Renal pelvis (tissue), 4 donors: ENCODE data around the gene AGL. TPM values are rescaled to one million over a fixed set of nuclear protein-coding genes. Genes with fewer than 3 reads are reported as not detected.
"Not testable (repeated sequence)": the region's sequence is repeated elsewhere in the genome, so short reads cannot be mapped to it uniquely, and the experiment has no call there.

Source experiments
- DNase-seq: peaks from one replicate; pipeline ENCODE4 v3.0.0-alpha.2; 2013
- polyA plus RNA-seq, 3 donors: library from polyadenylated mRNA; unstranded; fragments of 120-200 nt; gene quantifications; one replicate each; pipeline ENCODE4 v1.2.1, GENCODE V29; 2013; ENCODE audit not compliant: insufficient read length in 3 of 3

AGL gene
- polyA plus RNA-seq, 3 donors: 24.5 to 30.9 (median 28.2) TPM

DNA sequence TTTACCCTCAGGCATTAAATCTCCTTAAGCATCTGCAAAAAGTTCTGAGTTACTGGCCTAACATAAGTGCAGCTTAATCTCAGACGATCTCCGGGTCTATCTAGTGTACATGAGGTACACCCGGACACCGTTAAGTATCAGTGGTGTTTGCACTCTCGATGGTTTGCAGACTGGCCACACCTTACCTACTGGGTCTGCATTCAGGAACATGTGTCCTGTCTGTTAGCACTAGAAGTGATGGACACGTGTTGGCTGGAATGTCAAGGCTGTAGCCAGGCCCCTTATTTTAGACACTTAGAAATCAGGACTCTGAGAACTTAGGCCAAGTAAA lies 783 bp upstream of the AGL start:
- no peak for DNase-seq

DNA sequence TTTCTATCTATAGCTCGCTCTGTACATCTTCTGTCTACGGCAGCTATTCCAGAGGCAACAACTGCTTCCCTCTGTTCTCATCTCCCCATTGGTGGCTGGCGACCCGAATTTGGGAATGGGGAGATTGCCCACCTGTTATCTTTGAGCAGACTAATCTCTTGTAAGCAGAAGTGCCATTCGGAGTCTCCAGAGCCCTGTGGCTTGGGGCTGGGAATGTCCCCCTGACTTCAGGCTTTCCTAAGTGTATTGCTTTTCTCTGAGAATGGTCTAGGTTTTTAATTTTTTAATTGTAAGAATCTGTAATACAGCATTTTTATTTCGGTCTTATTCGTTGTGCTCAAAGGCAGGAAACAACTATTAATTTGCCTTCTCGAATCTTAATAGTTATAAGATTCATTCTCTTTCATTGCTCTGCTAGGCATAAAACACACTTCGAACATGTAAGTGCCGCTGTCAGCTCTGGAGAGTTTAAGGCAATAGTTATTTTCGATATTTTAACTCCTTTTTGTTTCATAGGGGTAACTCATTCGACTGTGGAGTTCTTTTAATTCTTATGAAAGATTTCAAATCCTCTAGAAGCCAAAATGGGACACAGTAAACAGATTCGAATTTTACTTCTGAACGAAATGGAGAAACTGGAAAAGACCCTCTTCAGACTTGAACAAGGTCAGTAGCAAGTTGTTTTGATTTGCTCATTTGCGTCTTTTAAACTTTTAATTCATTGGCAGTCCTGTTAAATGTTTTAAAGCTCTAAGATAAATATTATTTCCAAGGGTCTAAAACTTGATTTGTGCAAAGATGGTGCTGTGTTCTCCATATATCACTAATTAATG lies 514 bp downstream of the AGL start:
- DNase-seq: peak; percentile 21

DNA sequence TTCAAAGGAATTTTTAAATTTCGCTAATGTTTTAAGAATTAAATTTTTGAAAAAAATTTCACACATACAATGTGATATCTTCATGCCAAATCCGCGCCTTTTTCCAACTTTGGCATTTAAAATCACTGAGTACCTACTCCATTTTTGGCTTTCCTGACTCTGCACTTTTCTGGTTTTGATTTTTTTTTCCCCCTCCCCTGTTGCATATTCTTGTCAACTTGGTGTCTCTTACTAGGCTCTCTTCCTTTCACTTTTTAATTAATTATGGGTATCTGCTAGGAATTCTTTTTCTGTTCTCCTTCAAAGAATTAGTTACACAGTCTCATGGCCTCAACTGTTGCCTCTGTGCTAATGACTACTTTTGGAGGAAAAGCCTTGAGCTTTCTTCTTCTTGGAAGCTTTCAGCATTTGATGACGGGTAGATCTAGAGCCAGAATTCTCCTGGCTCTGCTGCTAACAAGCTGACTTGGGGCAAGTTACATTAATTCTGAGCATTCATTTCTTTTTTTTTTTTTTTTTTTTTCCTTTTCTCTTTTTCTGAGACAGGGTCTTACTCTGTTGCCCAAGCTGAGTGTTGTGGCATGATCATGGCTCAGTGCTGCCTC lies 1.8 kb downstream of the AGL start:
- DNase-seq: no peak

- DNase-seq: no peak
Observed at GRCh38 chr1:99852648-99853047, 2.5 kb downstream of the AGL start.

GRCh38 chr1:99855914-99856450 lies 5.8 kb downstream of the AGL start:
- DNase-seq: no peak

DNA sequence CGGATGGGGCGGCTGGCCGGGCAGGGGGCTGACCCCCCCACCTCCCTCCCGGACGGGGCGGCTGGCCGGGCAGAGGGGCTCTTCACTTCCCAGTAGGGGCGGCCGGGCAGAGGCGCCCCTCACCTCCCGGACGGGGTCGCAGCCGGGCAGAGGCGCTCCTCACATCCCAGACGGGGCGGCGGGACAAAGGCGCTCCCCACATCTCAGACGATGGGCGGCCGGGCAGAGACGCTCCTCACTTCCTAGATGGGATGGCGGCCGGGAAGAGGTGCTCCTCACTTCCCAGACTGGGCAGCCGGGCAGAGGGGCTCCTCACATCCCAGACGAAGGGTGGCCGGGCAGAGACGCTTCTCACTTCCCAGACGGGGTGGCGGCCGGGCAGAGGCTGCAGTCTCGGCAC lies 6.9 kb downstream of the AGL start:
- not testable (repeated sequence) for DNase-seq

- DNase-seq: no peak
Observed at GRCh38 chr1:99858286-99858685, 8.1 kb downstream of the AGL start.

GRCh38 chr1:99858881-99859280 lies 8.7 kb downstream of the AGL start:
- DNase-seq: no peak

GRCh38 chr1:99860703-99861102 lies 10.5 kb downstream of the AGL start:
- no peak for DNase-seq

DNA sequence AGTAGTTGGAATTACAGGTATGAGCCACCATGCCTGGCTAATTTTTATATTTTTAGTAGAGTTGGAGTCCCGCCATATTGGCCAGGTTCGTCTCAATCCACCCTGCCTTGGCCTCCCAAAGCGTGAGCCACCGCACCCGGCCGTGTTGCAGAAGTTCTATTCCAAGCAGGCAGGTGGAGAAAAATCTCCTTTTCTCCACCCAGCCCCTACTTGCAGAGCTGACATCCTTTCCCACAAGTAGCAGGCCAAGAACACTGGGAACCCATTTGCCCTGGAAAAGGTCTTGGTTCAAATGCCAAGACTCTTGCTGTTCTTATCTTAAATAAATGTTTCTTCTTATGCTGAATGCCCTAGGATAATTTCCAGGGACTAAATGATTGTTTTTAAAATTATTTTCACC lies 17.5 kb downstream of the AGL start:
- no peak for DNase-seq

GRCh38 chr1:99869304-99869703 lies 19.1 kb downstream of the AGL start:
- DNase-seq: no peak

- no peak for DNase-seq
Observed at GRCh38 chr1:99869723-99870122, 19.6 kb downstream of the AGL start.

- no peak for DNase-seq
Observed at GRCh38 chr1:99872063-99872462, 21.9 kb downstream of the AGL start.

DNA sequence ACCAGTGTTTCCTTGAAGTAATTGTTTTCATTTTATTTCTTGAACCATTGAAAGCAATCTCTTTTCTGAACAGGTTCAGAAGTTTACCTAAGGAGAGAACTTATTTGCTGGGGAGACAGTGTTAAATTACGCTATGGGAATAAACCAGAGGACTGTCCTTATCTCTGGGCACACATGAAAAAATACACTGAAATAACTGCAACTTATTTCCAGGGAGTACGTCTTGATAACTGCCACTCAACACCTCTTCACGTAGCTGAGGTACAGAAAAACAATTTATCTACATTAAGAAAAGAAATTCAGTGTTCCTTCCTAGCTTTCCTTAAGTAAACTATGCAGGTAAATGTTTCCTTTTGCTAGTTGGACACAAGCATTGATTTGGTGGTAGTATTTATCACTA lies 27.4 kb downstream of the AGL start:
- DNase-seq: no peak

DNA sequence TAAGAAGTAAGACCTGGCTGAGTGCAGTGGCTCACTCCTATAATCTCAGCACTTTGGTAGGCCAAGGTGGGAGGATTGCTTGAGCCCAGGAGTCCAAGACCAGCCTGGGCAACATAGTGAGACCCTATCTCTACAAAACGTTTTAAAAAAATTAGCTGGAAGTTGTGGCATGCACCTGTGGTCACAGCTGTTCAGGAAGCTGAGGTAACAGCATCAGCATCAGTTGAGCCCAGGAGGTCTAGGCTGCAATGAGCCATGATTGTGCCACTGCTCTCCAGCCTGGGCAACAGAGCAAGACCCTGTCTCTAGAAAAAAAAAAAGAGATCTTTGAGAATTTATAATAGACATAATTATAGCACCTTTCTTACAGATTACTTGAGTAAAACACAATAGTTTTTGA lies 36.0 kb downstream of the AGL start:
- no peak for DNase-seq

DNA sequence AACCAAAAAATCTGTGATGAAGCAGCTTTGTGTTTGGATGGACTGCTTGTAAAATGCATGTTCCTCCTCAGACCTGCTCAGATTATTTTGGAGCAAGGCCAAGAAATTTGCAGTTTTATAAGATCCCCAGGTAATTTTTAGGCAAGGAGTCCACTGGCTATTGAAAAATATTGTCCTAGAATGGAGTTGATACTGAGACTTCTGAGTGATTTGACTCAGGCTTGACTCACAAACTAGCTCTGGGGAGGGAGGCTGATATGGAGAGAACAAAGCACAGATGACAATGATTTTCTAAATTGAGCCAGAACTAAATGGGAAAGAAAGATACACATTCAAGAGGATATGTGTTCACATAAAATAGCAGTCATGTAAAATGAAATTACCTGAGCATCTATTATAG lies 36.7 kb downstream of the AGL start:
- DNase-seq: no peak

DNA sequence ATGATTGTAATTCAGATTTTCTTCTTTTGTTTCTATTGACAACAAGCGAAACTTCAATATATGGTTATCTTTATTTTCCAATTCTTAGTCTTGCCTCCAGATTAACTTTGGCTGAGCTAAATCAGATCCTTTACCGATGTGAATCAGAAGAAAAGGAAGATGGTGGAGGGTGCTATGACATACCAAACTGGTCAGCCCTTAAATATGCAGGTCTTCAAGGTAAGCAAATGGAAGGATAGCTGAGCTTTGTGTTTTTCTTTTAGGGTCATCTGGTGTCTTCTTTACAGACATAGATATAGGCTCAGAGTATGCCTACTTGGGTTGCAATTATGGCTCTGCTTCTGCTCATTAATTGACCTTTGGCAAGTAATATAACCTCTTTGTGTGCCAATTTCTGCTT lies 37.7 kb downstream of the AGL start:
- no peak for DNase-seq

GRCh38 chr1:99891997-99892396 lies 41.8 kb downstream of the AGL start:
- DNase-seq: no peak

GRCh38 chr1:99903278-99903677 lies 53.1 kb downstream of the AGL start:
- DNase-seq: not testable (repeated sequence)

- no peak for DNase-seq
Observed at GRCh38 chr1:99906535-99906934, 56.4 kb downstream of the AGL start.

- DNase-seq: no peak
Observed at GRCh38 chr1:99917214-99917613, 67.1 kb downstream of the AGL start.

DNA sequence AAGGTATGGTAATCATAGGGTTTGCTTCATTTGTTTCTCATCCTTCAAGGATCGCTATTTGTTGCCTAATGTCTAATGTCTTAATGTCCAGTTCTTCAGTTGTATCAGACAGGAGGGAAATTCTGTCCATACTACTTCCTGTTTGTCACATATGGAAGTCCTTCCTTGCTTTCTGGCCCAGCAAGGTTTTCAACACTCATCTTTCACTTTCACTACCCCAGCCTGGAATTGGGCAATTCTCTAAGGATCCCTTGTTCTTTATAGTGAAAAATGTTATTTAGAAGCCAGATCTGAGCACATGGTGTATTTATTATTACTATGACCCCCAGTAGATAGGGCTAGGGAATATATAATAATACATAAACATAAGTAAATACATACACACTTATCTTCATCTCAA lies 69.1 kb downstream of the AGL start:
- DNase-seq: no peak

DNA sequence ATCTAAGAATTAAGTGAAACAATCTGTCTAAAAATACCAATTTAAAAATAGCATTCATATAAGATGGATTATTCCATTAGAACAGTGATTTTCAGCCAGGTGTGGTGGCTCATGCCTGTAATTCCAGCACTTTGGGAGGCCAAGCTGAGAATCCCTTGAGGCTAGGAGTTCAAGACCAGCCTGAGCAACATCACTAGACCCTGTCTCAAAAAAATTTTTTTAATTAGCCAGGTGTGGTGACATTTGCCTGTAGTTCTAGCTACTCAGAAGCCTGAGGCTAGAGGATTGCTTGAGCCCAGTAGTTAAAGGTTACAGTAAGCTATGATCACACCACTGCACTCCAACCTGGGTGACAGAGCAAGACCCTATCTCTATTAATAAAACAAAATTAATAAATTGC lies 84.6 kb downstream of the AGL start:
- DNase-seq: no peak

- no peak for DNase-seq
Observed at GRCh38 chr1:99935534-99935933, 85.4 kb downstream of the AGL start.
